ENCODE results near the gene HMGN3. TPM values are rescaled to one million over a fixed set of nuclear protein-coding genes. Genes with fewer than 3 reads are reported as not detected.

Gene HMGN3
- total and polyA plus RNA-seq, 2 of the 13 experiments (the other 11 are each of a cell fraction or from before 2014, with no cell fraction given): 67.9 to 145 TPM

GRCh38 chr6:79167931-79168694 is 66.4 kb downstream of the HMGN3 start:
- in situ Hi-C loops (cut with HindIII; ENCODE audit: extremely low pct_ligation_motif_present, low pct_unique_long_range_greater_than_20kb) (no loop called here), intact Hi-C loops (cut with micrococcal nuclease; ENCODE audit: unreplicated experiment) (no loop called here)
- ChIA-PET CTCF (ENCODE audit: low intra/inter-chr PET ratio, low total read pairs) (no interaction called here), POLR2A (no interaction called here)
- Histone ChIP-seq H3K4me3 (replicated peaks in 1 of 3; ENCODE audit: insufficient read depth in 1 of 3, low read depth in 2 of 3, low read length in 3 of 3) (no peak overlapping the region), H4K20me1 (ENCODE audit: insufficient read depth, low read length) (no peaks in the 10 kb centered on the region), H3K4me2 (ENCODE audit: low read depth, low read length) (no peak overlapping the region), H2AFZ (ENCODE audit: low read length) (no peak overlapping the region), H3K36me3 (replicated peaks in 1 of 2; ENCODE audit: control insufficient read depth in 1 of 2, insufficient read depth in 2 of 2, low read length in 2 of 2) (no peaks in the 10 kb centered on the region), H3K4me1 (ENCODE audit: insufficient read depth, low read length) (no peaks in the 10 kb centered on the region), H3K9ac (ENCODE audit: insufficient read depth, low read depth, low read length) (no peak overlapping the region), H3K9me3 (ENCODE audit: low read length) (no peaks in the 10 kb centered on the region), H3K79me2 (ENCODE audit: insufficient read depth, low read length) (no peaks in the 10 kb centered on the region), H3K27ac (ENCODE audit: extremely low read length, insufficient read depth, low read length) (no peak overlapping the region), H3K27me3 (ENCODE audit: control insufficient read depth in 1 of 2, insufficient read depth in 2 of 2, low read length in 2 of 2) (no peaks in the 10 kb centered on the region)
- DNase-seq (ENCODE audit: low spot score) (no peak), ATAC-seq (no peak), FAIRE-seq (no peak)
- BruUV-seq (replicated peaks): no TSS peak
- 64% methylated on average over 9 of the region's 9 CpGs for WGBS (ENCODE audit: low lambda C conversion rate)
- TF ChIP-seq NR2C2 (CRISPR knock-in tag; IDR thresholded peaks at IDR 0.05; ENCODE audit: borderline replicate concordance) (no peak), HDAC2 (CRISPR knock-in tag; IDR thresholded peaks at IDR 0.05) (no peak), ZMYM2 (CRISPR knock-in tag; IDR thresholded peaks at IDR 0.05) (no peak), ZFP36 (IDR thresholded peaks at IDR 0.05; ENCODE audit: borderline replicate concordance, low read depth, low read length, partially characterized antibody) (no peak), LCORL (IDR thresholded peaks at IDR 0.05) (no peak), LCORL (CRISPR knock-in tag; IDR thresholded peaks at IDR 0.05) (no peak), ZFP36L1 (CRISPR knock-in tag; IDR thresholded peaks at IDR 0.05) (no peak), ZNF710 (CRISPR knock-in tag; IDR thresholded peaks at IDR 0.05; ENCODE audit: borderline replicate concordance) (no peak), MLLT10 (CRISPR knock-in tag; IDR thresholded peaks at IDR 0.05) (no peak), CSRNP2 (CRISPR knock-in tag; conservative IDR thresholded peaks at IDR 0.05; ENCODE audit: low read depth) (no peak), DDIT3 (CRISPR knock-in tag; IDR thresholded peaks at IDR 0.05) (no peak)
- TF ChIP-seq, protein P1, sequence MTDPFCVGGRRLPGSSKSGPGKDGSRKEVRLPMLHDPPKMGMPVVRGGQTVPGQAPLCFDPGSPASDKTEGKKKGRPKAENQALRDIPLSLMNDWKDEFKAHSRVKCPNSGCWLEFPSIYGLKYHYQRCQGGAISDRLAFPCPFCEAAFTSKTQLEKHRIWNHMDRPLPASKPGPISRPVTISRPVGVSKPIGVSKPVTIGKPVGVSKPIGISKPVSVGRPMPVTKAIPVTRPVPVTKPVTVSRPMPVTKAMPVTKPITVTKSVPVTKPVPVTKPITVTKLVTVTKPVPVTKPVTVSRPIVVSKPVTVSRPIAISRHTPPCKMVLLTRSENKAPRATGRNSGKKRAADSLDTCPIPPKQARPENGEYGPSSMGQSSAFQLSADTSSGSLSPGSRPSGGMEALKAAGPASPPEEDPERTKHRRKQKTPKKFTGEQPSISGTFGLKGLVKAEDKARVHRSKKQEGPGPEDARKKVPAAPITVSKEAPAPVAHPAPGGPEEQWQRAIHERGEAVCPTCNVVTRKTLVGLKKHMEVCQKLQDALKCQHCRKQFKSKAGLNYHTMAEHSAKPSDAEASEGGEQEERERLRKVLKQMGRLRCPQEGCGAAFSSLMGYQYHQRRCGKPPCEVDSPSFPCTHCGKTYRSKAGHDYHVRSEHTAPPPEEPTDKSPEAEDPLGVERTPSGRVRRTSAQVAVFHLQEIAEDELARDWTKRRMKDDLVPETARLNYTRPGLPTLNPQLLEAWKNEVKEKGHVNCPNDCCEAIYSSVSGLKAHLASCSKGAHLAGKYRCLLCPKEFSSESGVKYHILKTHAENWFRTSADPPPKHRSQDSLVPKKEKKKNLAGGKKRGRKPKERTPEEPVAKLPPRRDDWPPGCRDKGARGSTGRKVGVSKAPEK (CRISPR knock-in tag; IDR thresholded peaks at IDR 0.05; ENCODE audit: borderline replicate concordance): no peak
- TF ChIP-seq, protein P2, sequence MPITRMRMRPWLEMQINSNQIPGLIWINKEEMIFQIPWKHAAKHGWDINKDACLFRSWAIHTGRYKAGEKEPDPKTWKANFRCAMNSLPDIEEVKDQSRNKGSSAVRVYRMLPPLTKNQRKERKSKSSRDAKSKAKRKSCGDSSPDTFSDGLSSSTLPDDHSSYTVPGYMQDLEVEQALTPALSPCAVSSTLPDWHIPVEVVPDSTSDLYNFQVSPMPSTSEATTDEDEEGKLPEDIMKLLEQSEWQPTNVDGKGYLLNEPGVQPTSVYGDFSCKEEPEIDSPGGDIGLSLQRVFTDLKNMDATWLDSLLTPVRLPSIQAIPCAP (CRISPR knock-in tag; IDR thresholded peaks at IDR 0.05; ENCODE audit: low read depth): no peak

Data from HepG2 (cell line).